Skeletal muscle tissue (tissue), 4 donors: ENCODE measurements around the gene ADAR. TPM values are rescaled to one million over a fixed set of nuclear protein-coding genes. Genes with fewer than 3 reads are reported as not detected.

Experiments used
- H3K27ac ChIP-seq: one replicate; pipeline ENCODE4 v1.7.0; 2013; ENCODE audit warnings: mild to moderate bottlenecking, low read depth, low read length, inconsistent platforms
- H3K27me3 ChIP-seq, 3 donors: one replicate each; pipeline ENCODE4 v1.7.0; 2013; ENCODE audit warnings: low read length in 3 of 3; ENCODE audit not compliant: control insufficient read depth in 3 of 3, insufficient read depth in 3 of 3
- H3K36me3 ChIP-seq, 3 donors: one replicate each; pipeline ENCODE4 v1.7.0; 2013; ENCODE audit warnings: low read length in 3 of 3; ENCODE audit not compliant: control insufficient read depth in 3 of 3, insufficient read depth in 3 of 3
- H3K4me1 ChIP-seq, 3 donors: one replicate each; pipeline ENCODE4 v1.7.0; 2013; ENCODE audit warnings: low read length in 3 of 3, mild to moderate bottlenecking in 3 of 3; ENCODE audit not compliant: control insufficient read depth in 3 of 3, insufficient read depth in 3 of 3
- H3K4me3 ChIP-seq, 3 donors: one replicate each; pipeline ENCODE4 v1.7.0; 2013; ENCODE audit warnings: low read length in 3 of 3
- H3K9ac ChIP-seq, 3 donors: one replicate each; pipeline ENCODE4 v1.7.0; 2013; ENCODE audit warnings: low read length in 3 of 3, mild to moderate bottlenecking in 3 of 3, moderate library complexity in 2 of 3, low read depth in 1 of 3
- H3K9me3 ChIP-seq, 3 donors: one replicate each; pipeline ENCODE4 v1.7.0; 2013; ENCODE audit warnings: low read length in 3 of 3; ENCODE audit not compliant: control insufficient read depth in 3 of 3
- total RNA-seq: library from RNA; depleted of rRNA; stranded (reverse); fragments of >200 nt; gene quantifications from one replicate; pipeline ENCODE4 v1.2.3, GENCODE V29; 2014
- donor health status: Osteomylitis.

Gene ADAR
- total RNA-seq, 1 donor from 2014 or later, result 32.4 TPM

- Histone ChIP-seq H3K27me3 (peaks cover 0 to 3% (median 0%) of the 10 kb centered on the region in 3 donors), H3K9me3 (no peaks in the 10 kb centered on the region), H3K4me3 (no peak overlapping the region), H3K4me1 (no peaks in the 10 kb centered on the region), H3K36me3 (no peaks in the 10 kb centered on the region), H3K27ac (no peak overlapping the region), H3K9ac (no peak overlapping the region)
Observed at GRCh38 chr1:154533952-154534844, 73.8 kb downstream of the ADAR start.

Other genes starting within 250 kb of the ADAR start
- gene IL6R, start 202.8 kb downstream of the ADAR start, total RNA-seq, result 5.2 TPM
- gene TDRD10, start 106.0 kb downstream of the ADAR start, total RNA-seq, result 1.0 TPM
- gene SHE, start 105.8 kb downstream of the ADAR start, total RNA-seq, result 8.4 TPM
- 15.1 TPM for gene UBE2Q1, start 49.5 kb downstream of the ADAR start, total RNA-seq
- under 0.01 TPM for gene CHRNB2, start 40.4 kb downstream of the ADAR start, total RNA-seq